H1 (cell line): ENCODE results near the gene NLN. TPM values are rescaled to one million over a fixed set of nuclear protein-coding genes. Genes with fewer than 3 reads are reported as not detected.

Experiments
- CTCF ChIA-PET: fragments of 300-600 bp; sonication (Branson Sonifier 250); formaldehyde crosslinking; loops from one replicate; lab custom pipeline; 2021; ENCODE audit not compliant: partially characterized antibody; lab: Charles Lee
- POLR2A ChIA-PET: fragments of 300-600 bp; sonication (Branson Sonifier 250); formaldehyde crosslinking; loops from one replicate; lab custom pipeline; 2021; ENCODE audit warnings: inconsistent platforms; ENCODE audit not compliant: partially characterized antibody; lab: Charles Lee
- DNase-seq, 2 experiments: peaks; one replicate each; pipeline versions ENCODE4 v3.0.0 to v3.0.0-alpha.2; 2010 to 2022; ENCODE audit warnings: low spot score in 2 of 2, low read depth in 1 of 2, mixed read lengths in 1 of 2
- FAIRE-seq: peaks from 2 replicates; lab custom pipeline; 2011; peaks lifted over from hg19 to GRCh38; lab: Jason Lieb, UNC
- H2AFZ ChIP-seq: 2 replicates; pipeline ENCODE4 v1.8.1; 2012; ENCODE audit warnings: low read length, inconsistent platforms
- H2AK5ac ChIP-seq: 2 replicates; pipeline ENCODE4 v1.6.1; 2013; ENCODE audit warnings: low read depth, low read length
- H2BK120ac ChIP-seq: replicated peaks from 2 replicates; pipeline ENCODE3; 2013; ENCODE audit warnings: low read depth, low read length, inconsistent platforms
- H2BK12ac ChIP-seq: 2 replicates; pipeline ENCODE4 v1.6.1; 2013; ENCODE audit warnings: low read depth, low read length
- H2BK15ac ChIP-seq: 2 replicates; pipeline ENCODE4 v1.6.1; 2013; ENCODE audit warnings: low read length
- H2BK20ac ChIP-seq: 2 replicates; pipeline ENCODE4 v1.6.1; 2013; ENCODE audit warnings: low read length
- H2BK5ac ChIP-seq: 2 replicates; pipeline ENCODE4 v1.6.1; 2013; ENCODE audit warnings: low read depth, low read length
- H3K14ac ChIP-seq: 2 replicates; pipeline ENCODE4 v1.6.1; 2013; ENCODE audit warnings: inconsistent platforms; ENCODE audit not compliant: insufficient read length
- H3K18ac ChIP-seq: 2 replicates; pipeline ENCODE4 v1.6.1; 2013; ENCODE audit warnings: low read length; ENCODE audit errors: extremely low read depth
- H3K23ac ChIP-seq: 2 replicates; pipeline ENCODE4 v1.6.1; 2013; ENCODE audit warnings: inconsistent platforms; ENCODE audit not compliant: insufficient read length
- H3K23me2 ChIP-seq: 2 replicates; pipeline ENCODE4 v1.6.1; 2013; ENCODE audit warnings: low read depth, low read length
- H3K27ac ChIP-seq: 2 replicates; pipeline ENCODE4 v1.6.1; 2011; ENCODE audit warnings: low read depth, low read length, inconsistent platforms
- H3K27me3 ChIP-seq, 4 experiments: replicated peaks in 1 of 4; 1 replicate in 1 of 4; 2 replicates in 3 of 4; pipeline versions ENCODE4 v1.6.1 to v1.8.1; 2011 to 2013; ENCODE audit warnings: low read length in 3 of 4, mild to moderate bottlenecking in 3 of 4, inconsistent platforms in 2 of 4, mixed read lengths in 2 of 4, moderate library complexity in 1 of 4; ENCODE audit not compliant: control insufficient read depth in 3 of 4, insufficient read depth in 3 of 4; ENCODE audit errors: extremely low read depth in 1 of 4
- H3K36me3 ChIP-seq, 4 experiments: 2 replicates each; pipeline versions ENCODE4 v1.6.1 to v1.8.1; 2011 to 2013; ENCODE audit warnings: mild to moderate bottlenecking in 4 of 4, low read length in 3 of 4, moderate library complexity in 2 of 4, control low read depth in 1 of 4, inconsistent platforms in 1 of 4; ENCODE audit not compliant: insufficient read depth in 4 of 4, control insufficient read depth in 2 of 4
- H3K4ac ChIP-seq: replicated peaks from 2 replicates; pipeline ENCODE3; 2013; ENCODE audit warnings: low read length, low read depth, mixed read lengths, inconsistent platforms; ENCODE audit not compliant: insufficient read length
- H3K4me1 ChIP-seq, 4 experiments: replicated peaks in 1 of 4; 1 replicate in 1 of 4; 2 replicates in 3 of 4; pipeline versions ENCODE4 v1.6.1 to v1.8.1; 2011 to 2013; ENCODE audit warnings: low read length in 3 of 4, inconsistent platforms in 2 of 4, mixed read lengths in 1 of 4; ENCODE audit not compliant: insufficient read depth in 4 of 4, control insufficient read depth in 3 of 4
- H3K4me2 ChIP-seq, 2 experiments: 2 replicates each; pipeline versions ENCODE4 v1.6.1 to v1.8.1; 2011 to 2013; ENCODE audit warnings: low read depth in 2 of 2, low read length in 2 of 2, control low read depth in 1 of 2, inconsistent platforms in 1 of 2, mild to moderate bottlenecking in 1 of 2; ENCODE audit not compliant: insufficient read depth in 1 of 2
- H3K4me3 ChIP-seq, 4 experiments: fragments of 200-600, 300-600 bp in 1 of 4; sonication (generic), shearing (Covaris generic), sonication (Bioruptor Twin) in 1 of 4; 2 replicates each; pipeline versions ENCODE4 v1.5.1 to v1.8.1; 2011 to 2016; ENCODE audit warnings: low read length in 4 of 4, low read depth in 3 of 4, control low read depth in 2 of 4, inconsistent platforms in 2 of 4, mild to moderate bottlenecking in 2 of 4, mixed read lengths in 1 of 4, moderate library complexity in 1 of 4; ENCODE audit not compliant: insufficient read depth in 2 of 4; ENCODE audit errors: extremely low read depth in 1 of 4
- H3K56ac ChIP-seq: replicated peaks from 2 replicates; pipeline ENCODE3; 2013; ENCODE audit warnings: low read depth, mild to moderate bottlenecking, mixed read lengths, low read length, inconsistent platforms; ENCODE audit not compliant: insufficient read length
- H3K79me1 ChIP-seq: 2 replicates; pipeline ENCODE4 v1.6.1; 2013; ENCODE audit warnings: low read depth, low read length, control low read depth
- H3K79me2 ChIP-seq, 2 experiments: 2 replicates each; pipeline versions ENCODE4 v1.6.1 to v1.8.1; 2012 to 2013; ENCODE audit warnings: low read length in 2 of 2, mild to moderate bottlenecking in 2 of 2, inconsistent platforms in 1 of 2; ENCODE audit not compliant: insufficient read depth in 2 of 2, control insufficient read depth in 1 of 2
- H3K9ac ChIP-seq, 4 experiments: replicated peaks in 1 of 4; 1 replicate in 1 of 4; 2 replicates in 3 of 4; pipeline versions ENCODE4 v1.6.1 to v1.8.1; 2011 to 2013; ENCODE audit warnings: low read depth in 3 of 4, low read length in 3 of 4, control low read depth in 2 of 4, mild to moderate bottlenecking in 2 of 4, moderate library complexity in 2 of 4, inconsistent platforms in 1 of 4; ENCODE audit errors: extremely low read depth in 1 of 4
- H3K9me3 ChIP-seq, 2 experiments: 2 replicates each; pipeline versions ENCODE4 v1.6.1 to v1.8.1; 2012 to 2013; ENCODE audit warnings: mild to moderate bottlenecking in 2 of 2, moderate library complexity in 2 of 2, control low read depth in 1 of 2, inconsistent platforms in 1 of 2, low read depth in 1 of 2, low read length in 1 of 2, mixed read lengths in 1 of 2; ENCODE audit not compliant: insufficient read depth in 2 of 2
- H4K20me1 ChIP-seq, 2 experiments: replicated peaks in 1 of 2; 2 replicates each; pipeline versions ENCODE3 to v1.8.1; 2011 to 2013; ENCODE audit warnings: inconsistent platforms in 2 of 2, low read length in 2 of 2, mild to moderate bottlenecking in 1 of 2; ENCODE audit not compliant: insufficient read depth in 2 of 2, control insufficient read depth in 1 of 2
- H4K5ac ChIP-seq: 2 replicates; pipeline ENCODE4 v1.6.1; 2013; ENCODE audit warnings: low read length, low read depth, mixed read lengths, inconsistent platforms; ENCODE audit not compliant: insufficient read length
- H4K8ac ChIP-seq: 2 replicates; pipeline ENCODE4 v1.8.0; 2013; ENCODE audit warnings: mild to moderate bottlenecking, moderate library complexity, low read length, inconsistent platforms; ENCODE audit not compliant: insufficient read depth; ENCODE audit errors: extremely low read depth
- H4K91ac ChIP-seq: replicated peaks from 2 replicates; pipeline ENCODE3; 2013; ENCODE audit warnings: low read length, mixed read lengths, inconsistent platforms; ENCODE audit not compliant: insufficient read length
- ATF2 ChIP-seq: IDR thresholded peaks from 2 replicates; pipeline ENCODE4 v1.6.1; 2012; ENCODE audit warnings: low read length, inconsistent platforms
- ATF3 ChIP-seq: IDR thresholded peaks from 2 replicates; pipeline ENCODE4 v1.6.1; 2011; ENCODE audit warnings: low read depth, mild to moderate bottlenecking, low read length; ENCODE audit not compliant: insufficient read depth
- BCL11A ChIP-seq, 2 experiments: IDR thresholded peaks; one replicate each; pipeline ENCODE4 v1.6.1; 2011; ENCODE audit warnings: low read depth in 2 of 2, low read length in 2 of 2, mild to moderate bottlenecking in 2 of 2
- CHD2 ChIP-seq: IDR thresholded peaks from 2 replicates; pipeline ENCODE4 v1.6.1; 2012; ENCODE audit warnings: low read length, improper control_type of control experiment
- CREB1 ChIP-seq: IDR thresholded peaks from 2 replicates; pipeline ENCODE4 v1.6.1; 2012; ENCODE audit warnings: inconsistent platforms
- GABPA ChIP-seq: IDR thresholded peaks from 2 replicates; pipeline ENCODE4 v1.6.1; 2011; ENCODE audit warnings: mild to moderate bottlenecking, low read length, moderate library complexity, borderline replicate concordance; ENCODE audit not compliant: insufficient read depth
- HDAC6 ChIP-seq: IDR thresholded peaks from one replicate; pipeline ENCODE4 v1.7.1; 2012; ENCODE audit warnings: low read depth, mild to moderate bottlenecking, inconsistent platforms, low read length, moderate library complexity
- NANOG ChIP-seq: IDR thresholded peaks from 2 replicates; pipeline ENCODE4 v1.6.1; 2011; ENCODE audit warnings: low read length, low read depth, mild to moderate bottlenecking, inconsistent platforms; ENCODE audit not compliant: insufficient read depth, poor library complexity, severe bottlenecking
- POLR2A ChIP-seq, 2 experiments: IDR thresholded peaks; 1 replicate in 1 of 2; 2 replicates in 1 of 2; pipeline ENCODE4 v1.6.1; 2011; ENCODE audit warnings: low read depth in 2 of 2, low read length in 2 of 2, mild to moderate bottlenecking in 2 of 2; ENCODE audit errors: control extremely low read depth in 1 of 2
- RXRA ChIP-seq: IDR thresholded peaks from 2 replicates; pipeline ENCODE4 v1.6.1; 2011; ENCODE audit warnings: low read depth, mild to moderate bottlenecking, low read length, moderate library complexity; ENCODE audit not compliant: insufficient read depth
- SAP30 ChIP-seq: fragments of 300-600 bp; sonication (generic); IDR thresholded peaks from 2 replicates; pipeline ENCODE4 v1.7.1; 2012; ENCODE audit warnings: low read length, moderate library complexity, mild to moderate bottlenecking, inconsistent platforms; ENCODE audit not compliant: insufficient read depth, insufficient replicate concordance
- SP1 ChIP-seq: IDR thresholded peaks from 2 replicates; pipeline ENCODE4 v1.6.1; 2011; ENCODE audit warnings: low read depth, low read length
- SRF ChIP-seq: IDR thresholded peaks from 2 replicates; pipeline ENCODE4 v1.6.1; 2011; ENCODE audit warnings: mild to moderate bottlenecking, low read depth, low read length, moderate library complexity
- TCF12 ChIP-seq: IDR thresholded peaks from 2 replicates; pipeline ENCODE4 v1.6.1; 2011; ENCODE audit warnings: low read depth, mild to moderate bottlenecking, low read length
- ZNF274 ChIP-seq: IDR thresholded peaks from 2 replicates; pipeline ENCODE4 v1.7.0; 2012; ENCODE audit warnings: low read length, borderline replicate concordance; ENCODE audit errors: extremely low read depth
- polyA plus RNA-seq, 7 experiments: library from polyadenylated mRNA; depleted of rRNA in 3 of 7; stranded (reverse) in 5 of 7; unstranded in 2 of 7; fragments of >200 nt in 5 of 7; fragments of 200-250 nt in 2 of 7; gene quantifications; 1 replicate in 5 of 7; 2 replicates in 1 of 7; 4 replicates in 1 of 7; pipeline versions ENCODE4 v1.2.1 to v1.2.3, GENCODE V29; 2011 to 2013; ENCODE audit warnings: missing spikeins in 2 of 7, mixed read lengths in 2 of 7
- total RNA-seq: library from RNA; stranded (reverse); fragmentation: NEBNext Ultra II Directional; extraction: Animal tissue kit (Norgen Biotek cat#: 25700); gene quantifications from 2 replicates; pipeline ENCODE4 v1.2.1, GENCODE V29; 2021

The NLN gene
- total and polyA plus RNA-seq, 2 of the 8 experiments (the other 6 are each of a cell fraction or from before 2014, with no cell fraction given): 46.7 to 192 TPM

- Histone ChIP-seq H3K79me2 (no peaks in the 10 kb centered on the region), H3K27me3 (no peaks in the 10 kb centered on the region), H4K5ac (no peak overlapping the region), H3K4ac (no peak overlapping the region), H3K56ac (no peak overlapping the region), H2AFZ (no peak overlapping the region), H2BK5ac (no peak overlapping the region), H3K4me2 (no peak overlapping the region), H3K27ac (no peak overlapping the region), H3K4me1 (no peaks in the 10 kb centered on the region), H3K79me1 (no peaks in the 10 kb centered on the region), H3K4me3 (no peak overlapping the region), H4K91ac (no peak overlapping the region), H4K8ac (no peak overlapping the region), H3K36me3 (no peaks in the 10 kb centered on the region), H2BK120ac (no peak overlapping the region), H3K23ac (no peak overlapping the region), H2BK12ac (no peak overlapping the region), H2AK5ac (no peak overlapping the region), H2BK20ac (no peak overlapping the region), H3K23me2 (no peaks in the 10 kb centered on the region), H4K20me1 (no peaks in the 10 kb centered on the region), H3K9me3 (no peaks in the 10 kb centered on the region), H3K18ac (no peak overlapping the region), H3K14ac (no peak overlapping the region), H2BK15ac (no peak overlapping the region), H3K9ac (no peak overlapping the region)
- CTCF ChIA-PET: no interaction called here
- POLR2A ChIA-PET: no interaction called here
- no peak for FAIRE-seq
- DNase-seq: no peak
- TF ChIP-seq NANOG (no peak), SP1 (no peak), GABPA (no peak), BCL11A (IDR thresholded peaks at IDR 0.05; ENCODE audit: low read depth in 2 of 2, low read length in 2 of 2) (no peak), CREB1 (no peak), SRF (no peak), ATF2 (no peak), TCF12 (no peak), SAP30 (no peak), HDAC6 (no peak), RXRA (no peak), ATF3 (no peak), ZNF274 (no peak), CHD2 (no peak), POLR2A (IDR thresholded peaks at IDR 0.05; ENCODE audit: control extremely low read depth in 1 of 2, low read depth in 2 of 2, low read length in 2 of 2) (no peak)
Measured at GRCh38 chr5:65876496-65876895, 154.5 kb downstream of the NLN start.
